ENCODE data around the gene EBF3.

GRCh38 chr10:129936923-129937300, 27.2 kb downstream of the EBF3 start:
- no peak for TF ChIP-seq EZH2 (IDR thresholded peaks at IDR 0.05; ENCODE audit: insufficient read depth, low read length)
- TF ChIP-seq CTCF (IDR thresholded peaks at IDR 0.05; ENCODE audit: insufficient read depth, low read depth, low read length) = no peak

Data from astrocyte (in vitro differentiated cells and primary cell).